Measurements from ENCODE around the gene PDE10A.

Gene PDE10A

DNA sequence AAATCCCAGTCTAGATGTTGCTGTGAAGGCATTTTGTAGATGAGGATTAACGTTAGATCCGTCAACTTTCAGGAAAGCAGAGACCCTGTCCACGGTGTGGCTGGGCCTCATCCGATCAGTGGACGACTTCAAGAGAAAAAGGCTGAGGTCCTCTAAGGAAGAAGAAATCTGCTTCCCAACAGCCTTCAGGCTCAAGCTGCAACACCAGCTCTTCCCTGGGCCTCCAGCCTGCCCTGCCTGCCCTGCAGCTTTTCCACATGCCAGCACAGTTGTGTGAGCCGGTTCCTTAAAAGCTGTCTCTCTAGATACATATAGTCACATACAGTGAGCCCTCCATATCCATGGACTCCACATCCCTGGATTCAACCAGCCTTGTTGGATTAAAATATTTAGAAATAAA lies 14.1 kb upstream of the PDE10A start:
- no peaks in the 10 kb centered on the region for H3K36me3 ChIP-seq (ENCODE audit: insufficient read depth, low read length)
- no peaks in the 10 kb centered on the region for H3K9me3 ChIP-seq (ENCODE audit: low read length)
- no peak overlapping the region for H3K27ac ChIP-seq (ENCODE audit: low read depth, low read length)
- no peaks in the 10 kb centered on the region for H3K27me3 ChIP-seq (ENCODE audit: control insufficient read depth in 1 of 2, insufficient read depth in 2 of 2, low read length in 2 of 2)
- H3K4me3 ChIP-seq (ENCODE audit: low read depth in 1 of 2, low read length in 2 of 2) = no peak overlapping the region
- H3K9ac ChIP-seq (ENCODE audit: low read length) = no peak overlapping the region
- no peaks in the 10 kb centered on the region for H3K4me1 ChIP-seq (ENCODE audit: insufficient read depth, low read length)

DNA sequence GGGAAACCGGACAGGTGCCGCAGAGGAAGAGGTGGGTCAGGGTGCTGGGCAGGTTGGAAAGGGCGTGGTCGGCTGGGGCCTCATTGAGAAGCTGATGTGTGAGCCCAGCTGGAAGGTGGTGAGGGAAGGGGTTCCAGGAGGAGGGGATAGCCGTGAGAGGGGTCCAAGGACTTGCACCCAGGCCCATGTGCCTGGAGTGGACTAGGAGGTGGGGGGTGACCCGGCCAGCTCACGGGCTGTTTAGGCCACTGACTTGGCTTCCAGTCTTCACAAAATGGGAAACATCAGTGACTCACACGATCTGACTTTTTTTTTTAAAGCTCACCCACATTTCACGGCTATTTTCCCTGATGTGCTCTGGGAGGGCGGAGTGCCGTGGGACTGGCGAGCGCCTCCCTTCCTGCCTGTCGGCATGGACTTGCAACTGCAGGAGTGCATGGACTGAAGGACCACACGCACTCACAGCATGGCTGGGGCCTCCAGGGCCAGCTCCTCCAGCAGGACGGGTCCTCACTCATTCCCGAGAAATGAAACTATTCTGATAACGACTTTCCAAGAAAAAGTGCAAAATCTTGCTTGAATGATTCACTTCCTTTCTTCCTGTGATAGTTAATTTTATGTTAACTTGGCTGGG lies 13.5 kb upstream of the PDE10A start:
- no peaks in the 10 kb centered on the region for H3K27me3 ChIP-seq (ENCODE audit: control insufficient read depth in 1 of 2, insufficient read depth in 2 of 2, low read length in 2 of 2)
- no peak overlapping the region for H3K9ac ChIP-seq (ENCODE audit: low read length)
- H3K36me3 ChIP-seq (ENCODE audit: insufficient read depth, low read length) = no peaks in the 10 kb centered on the region
- no peaks in the 10 kb centered on the region for H3K9me3 ChIP-seq (ENCODE audit: low read length)
- no peak overlapping the region for H3K4me3 ChIP-seq (ENCODE audit: low read depth in 1 of 2, low read length in 2 of 2)
- H3K27ac ChIP-seq (ENCODE audit: low read depth, low read length) = no peak overlapping the region
- H3K4me1 ChIP-seq (ENCODE audit: insufficient read depth, low read length) = no peaks in the 10 kb centered on the region

DNA sequence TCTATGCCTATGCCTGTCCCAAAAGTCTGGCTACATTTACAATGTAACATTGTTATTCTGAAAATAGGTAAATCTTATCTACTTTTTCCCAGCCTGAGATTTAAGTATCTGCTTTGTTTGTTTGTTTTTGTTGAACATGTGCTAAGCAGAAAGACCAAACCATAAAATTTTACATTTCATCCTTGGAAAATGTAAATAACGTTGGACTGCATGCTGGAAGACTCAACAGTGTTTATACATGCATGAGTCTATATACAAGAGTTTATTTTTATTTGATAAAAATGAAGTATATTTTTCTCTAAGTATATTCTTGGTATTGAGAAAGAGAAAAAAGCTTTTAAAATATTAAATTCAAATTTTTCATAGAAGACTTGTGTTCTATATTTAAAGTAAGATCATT lies 12.1 kb upstream of the PDE10A start:
- Histone ChIP-seq H3K27me3 (ENCODE audit: control insufficient read depth in 1 of 2, insufficient read depth in 2 of 2, low read length in 2 of 2) (no peaks in the 10 kb centered on the region), H3K9me3 (ENCODE audit: low read length) (no peaks in the 10 kb centered on the region), H3K27ac (ENCODE audit: low read depth, low read length) (no peak overlapping the region), H3K4me1 (ENCODE audit: insufficient read depth, low read length) (no peaks in the 10 kb centered on the region), H3K9ac (ENCODE audit: low read length) (no peak overlapping the region), H3K36me3 (ENCODE audit: insufficient read depth, low read length) (no peaks in the 10 kb centered on the region), H3K4me3 (ENCODE audit: low read depth in 1 of 2, low read length in 2 of 2) (no peak overlapping the region)

DNA sequence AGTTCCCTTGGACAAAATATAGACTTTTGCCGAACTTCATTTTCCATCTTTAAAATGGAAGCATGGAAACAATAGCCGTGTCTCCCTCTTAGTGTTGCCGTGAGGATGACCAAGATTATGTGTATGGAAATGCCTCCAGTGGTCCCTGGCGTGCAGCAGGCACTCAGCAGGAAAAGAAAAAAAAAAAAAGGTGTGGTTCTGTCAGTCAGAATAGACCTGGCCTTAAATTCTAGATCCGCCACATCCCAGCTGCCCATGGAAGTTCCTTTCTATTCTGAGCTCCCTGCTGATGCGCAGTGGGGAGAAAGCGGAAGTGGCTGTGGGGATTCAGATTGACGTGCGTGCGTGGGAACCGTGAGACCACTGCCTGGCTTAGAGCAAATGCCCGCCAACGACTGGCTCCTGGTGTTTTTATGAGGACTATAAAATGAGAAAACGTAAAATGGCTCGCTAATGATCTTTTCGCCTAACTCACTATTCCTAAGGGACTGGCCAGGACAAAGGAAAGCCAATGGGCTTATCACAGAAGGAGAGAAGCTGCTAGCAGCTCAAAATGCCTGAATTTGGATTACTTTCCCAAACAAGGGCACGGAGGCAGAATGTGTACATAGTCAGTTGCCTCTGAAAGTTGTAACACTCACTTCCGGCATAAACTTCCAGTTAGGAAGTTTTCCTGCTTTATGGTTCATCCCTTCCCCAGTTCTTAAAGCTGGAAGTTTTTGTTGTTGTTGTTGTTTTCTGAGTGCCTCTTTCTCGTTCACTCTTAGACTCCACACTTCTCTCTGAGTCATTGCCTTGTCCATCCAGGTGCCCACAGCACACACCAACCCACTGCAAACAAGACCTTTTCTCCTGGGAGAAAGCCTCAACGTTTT lies 11.4 kb upstream of the PDE10A start:
- no peak overlapping the region for H3K27ac ChIP-seq (ENCODE audit: low read depth, low read length)
- H3K27me3 ChIP-seq (ENCODE audit: control insufficient read depth in 1 of 2, insufficient read depth in 2 of 2, low read length in 2 of 2) = no peaks in the 10 kb centered on the region
- no peak overlapping the region for H3K9ac ChIP-seq (ENCODE audit: low read length)
- H3K36me3 ChIP-seq (ENCODE audit: insufficient read depth, low read length) = no peaks in the 10 kb centered on the region
- no peak overlapping the region for H3K4me3 ChIP-seq (ENCODE audit: low read depth in 1 of 2, low read length in 2 of 2)
- no peaks in the 10 kb centered on the region for H3K4me1 ChIP-seq (ENCODE audit: insufficient read depth, low read length)
- H3K9me3 ChIP-seq (ENCODE audit: low read length) = no peaks in the 10 kb centered on the region

DNA sequence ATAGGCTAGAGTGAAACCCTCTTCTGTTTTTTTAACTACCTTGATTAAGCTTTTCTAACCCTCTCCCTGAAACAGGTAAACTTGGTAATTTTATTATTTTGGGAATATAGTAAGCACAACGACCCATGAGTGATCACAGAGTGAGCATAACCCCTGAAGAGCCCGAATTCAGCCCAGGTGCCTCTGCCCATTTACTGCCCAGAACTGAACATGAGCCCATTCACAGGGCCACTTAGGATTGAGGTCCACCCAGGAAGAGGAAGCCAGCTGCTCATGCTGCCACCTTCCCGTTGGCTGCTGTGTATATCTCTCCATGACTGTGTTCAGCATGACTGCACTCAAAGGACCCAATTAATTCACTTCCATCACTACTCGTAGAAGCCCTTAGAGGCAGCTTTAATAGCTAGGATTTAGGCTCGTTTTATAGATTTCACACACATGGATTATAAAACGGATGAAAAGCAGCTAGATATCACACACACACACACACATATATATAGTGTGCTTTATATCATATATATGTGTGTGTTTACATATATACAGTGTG lies 8.3 kb upstream of the PDE10A start:
- H3K4me1 ChIP-seq (ENCODE audit: insufficient read depth, low read length) = no peaks in the 10 kb centered on the region
- H3K9me3 ChIP-seq (ENCODE audit: low read length) = no peaks in the 10 kb centered on the region
- no peaks in the 10 kb centered on the region for H3K36me3 ChIP-seq (ENCODE audit: insufficient read depth, low read length)
- H3K27me3 ChIP-seq (ENCODE audit: control insufficient read depth in 1 of 2, insufficient read depth in 2 of 2, low read length in 2 of 2) = peaks cover 10 to 15% of the 10 kb centered on the region in 2 donors
- no peak overlapping the region for H3K9ac ChIP-seq (ENCODE audit: low read length)
- H3K4me3 ChIP-seq (ENCODE audit: low read depth in 1 of 2, low read length in 2 of 2) = no peak overlapping the region
- H3K27ac ChIP-seq (ENCODE audit: low read depth, low read length) = no peak overlapping the region

DNA sequence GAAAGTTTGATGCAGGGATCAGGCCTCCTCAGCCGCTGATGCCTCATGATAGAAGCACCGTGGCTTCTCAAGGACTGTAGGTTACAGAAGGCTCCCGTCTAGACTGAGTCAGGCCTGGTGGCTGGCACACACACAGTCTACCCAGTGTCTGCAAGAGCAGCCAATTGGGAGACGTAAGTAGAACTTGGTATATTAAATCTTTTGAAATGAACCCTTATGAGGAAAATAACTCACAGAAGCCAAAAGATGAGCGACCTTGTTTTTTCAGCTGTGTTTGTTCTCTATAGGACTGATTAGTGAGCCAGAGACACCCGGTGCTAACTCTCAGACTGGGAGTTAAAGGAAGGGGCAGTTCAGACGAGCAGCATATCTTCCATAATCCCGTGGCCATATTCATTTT lies 5.9 kb upstream of the PDE10A start:
- Histone ChIP-seq H3K4me3 (ENCODE audit: low read depth in 1 of 2, low read length in 2 of 2) (no peak overlapping the region), H3K27me3 (ENCODE audit: control insufficient read depth in 1 of 2, insufficient read depth in 2 of 2, low read length in 2 of 2) (peaks cover 33 to 38% of the 10 kb centered on the region in 2 donors), H3K9me3 (ENCODE audit: low read length) (no peaks in the 10 kb centered on the region), H3K27ac (ENCODE audit: low read depth, low read length) (no peak overlapping the region), H3K36me3 (ENCODE audit: insufficient read depth, low read length) (no peaks in the 10 kb centered on the region), H3K9ac (ENCODE audit: low read length) (no peak overlapping the region), H3K4me1 (ENCODE audit: insufficient read depth, low read length) (peaks cover 14% of the 10 kb centered on the region)

DNA sequence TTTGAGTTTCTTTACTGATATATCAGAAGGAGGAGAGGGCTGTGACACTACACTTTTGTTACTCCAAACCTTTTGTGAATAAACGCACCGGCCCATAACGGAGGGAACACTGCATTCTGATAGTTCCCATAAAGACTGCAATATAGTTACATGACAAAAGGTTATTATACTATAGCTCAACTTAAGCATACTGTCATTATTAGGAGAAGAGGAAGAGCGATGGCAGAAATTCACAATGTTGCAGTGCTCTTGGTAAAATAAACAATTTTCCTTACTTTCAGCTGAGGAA lies 2.3 kb upstream of the PDE10A start:
- Histone ChIP-seq H3K9ac (ENCODE audit: low read length) (no peak overlapping the region), H3K36me3 (ENCODE audit: insufficient read depth, low read length) (no peaks in the 10 kb centered on the region), H3K4me1 (ENCODE audit: insufficient read depth, low read length) (peaks cover 20% of the 10 kb centered on the region), H3K27ac (ENCODE audit: low read depth, low read length) (no peak overlapping the region), H3K4me3 (ENCODE audit: low read depth in 1 of 2, low read length in 2 of 2) (no peak overlapping the region), H3K27me3 (ENCODE audit: control insufficient read depth in 1 of 2, insufficient read depth in 2 of 2, low read length in 2 of 2) (peaks cover 48 to 60% of the 10 kb centered on the region in 2 donors), H3K9me3 (ENCODE audit: low read length) (no peaks in the 10 kb centered on the region)

DNA sequence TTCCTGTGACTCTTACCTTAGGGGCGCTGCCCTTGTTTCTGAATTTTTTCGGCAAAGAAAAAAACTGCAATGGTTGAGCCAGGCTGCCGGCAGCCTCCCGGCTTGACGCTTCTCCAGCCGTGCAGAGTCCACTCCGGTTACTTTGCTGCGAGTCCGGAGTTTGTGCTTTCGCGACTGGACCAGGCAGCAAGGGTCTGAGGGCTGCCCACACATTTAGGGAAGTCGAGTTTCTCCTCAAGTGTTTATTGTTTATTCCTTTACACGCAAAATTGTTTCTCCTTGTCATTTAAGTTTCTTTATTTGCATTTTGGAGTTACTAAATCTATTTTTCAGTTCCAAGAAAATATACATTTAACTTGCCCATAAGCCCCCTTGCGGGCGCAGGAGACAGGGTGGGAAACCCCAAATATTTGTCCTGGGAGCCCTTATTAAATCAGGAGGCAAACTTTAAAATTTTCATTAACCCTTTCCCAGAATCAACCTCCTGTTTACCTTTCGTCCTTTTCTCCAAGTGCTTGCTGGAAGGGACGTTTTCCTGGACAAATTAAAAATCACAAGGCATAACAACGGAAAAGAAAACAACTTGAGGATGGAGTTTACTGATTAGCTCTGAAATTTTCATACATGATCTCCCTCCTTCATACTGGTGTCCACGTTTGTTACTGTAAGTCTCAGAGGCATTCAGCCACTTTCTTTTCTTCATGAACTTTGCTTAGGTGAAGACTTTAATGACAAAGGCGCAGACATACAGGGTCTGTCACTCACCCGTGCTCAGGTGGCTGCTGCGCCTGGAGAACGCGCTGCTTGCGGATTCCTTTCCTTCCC lies 1.7 kb upstream of the PDE10A start:
- no peaks in the 10 kb centered on the region for H3K9me3 ChIP-seq (ENCODE audit: low read length)
- H3K27me3 ChIP-seq (ENCODE audit: control insufficient read depth in 1 of 2, insufficient read depth in 2 of 2, low read length in 2 of 2) = peaks cover 48 to 66% of the 10 kb centered on the region in 2 donors
- H3K4me3 ChIP-seq (ENCODE audit: low read depth in 1 of 2, low read length in 2 of 2) = peak overlapping the region in 1 of 2 donors; percentile 59
- no peak overlapping the region for H3K27ac ChIP-seq (ENCODE audit: low read depth, low read length)
- no peaks in the 10 kb centered on the region for H3K36me3 ChIP-seq (ENCODE audit: insufficient read depth, low read length)
- H3K9ac ChIP-seq (ENCODE audit: low read length) = no peak overlapping the region
- H3K4me1 ChIP-seq (ENCODE audit: insufficient read depth, low read length) = peaks cover 20% of the 10 kb centered on the region

DNA sequence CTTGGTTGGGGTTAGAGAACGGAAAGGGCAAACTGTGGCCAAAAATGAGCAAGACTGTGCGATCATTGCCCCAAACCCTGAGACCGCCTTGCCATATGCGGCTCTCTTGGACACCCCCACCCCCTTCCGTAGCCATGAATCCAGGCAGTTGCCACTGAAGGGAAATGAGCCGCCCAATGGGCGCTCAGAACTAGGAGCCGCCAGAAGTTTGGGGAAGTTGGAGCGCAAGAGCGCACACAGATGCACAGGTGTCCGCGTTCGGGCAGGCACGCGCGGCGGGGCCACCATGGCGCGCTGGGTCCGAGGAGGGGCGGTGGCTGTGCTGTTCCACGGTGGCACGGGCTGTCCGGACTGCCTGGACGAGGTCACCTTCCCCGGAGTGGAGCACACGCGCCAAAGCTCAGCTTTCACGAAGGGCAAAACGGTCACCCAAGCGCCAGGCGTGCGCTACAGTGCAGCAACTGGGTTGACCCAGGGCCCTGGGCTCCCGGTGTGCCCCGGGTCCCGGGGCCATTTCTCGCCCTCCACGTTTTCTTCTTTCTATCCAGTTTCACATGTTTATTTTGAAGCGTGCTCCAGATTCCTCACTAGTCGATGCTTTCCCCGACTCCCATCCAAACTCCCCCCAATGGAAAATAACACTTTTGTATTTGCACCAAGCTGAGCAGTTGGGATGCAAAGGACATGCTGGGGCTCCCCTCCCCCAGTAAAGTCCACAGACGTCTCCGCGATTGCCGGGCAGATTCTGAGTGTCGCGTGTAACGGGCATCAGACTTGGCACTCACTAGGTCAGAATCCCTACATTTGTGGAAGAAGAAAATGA lies 906 bp upstream of the PDE10A start:
- no peaks in the 10 kb centered on the region for H3K36me3 ChIP-seq (ENCODE audit: insufficient read depth, low read length)
- H3K27ac ChIP-seq (ENCODE audit: low read depth, low read length) = no peak overlapping the region
- H3K9ac ChIP-seq (ENCODE audit: low read length) = no peak overlapping the region
- H3K27me3 ChIP-seq (ENCODE audit: control insufficient read depth in 1 of 2, insufficient read depth in 2 of 2, low read length in 2 of 2) = peaks cover 48 to 70% of the 10 kb centered on the region in 2 donors
- peak overlapping the region; percentile 12 to 59 for H3K4me3 ChIP-seq (ENCODE audit: low read depth in 1 of 2, low read length in 2 of 2)
- H3K9me3 ChIP-seq (ENCODE audit: low read length) = no peaks in the 10 kb centered on the region
- peaks cover 20% of the 10 kb centered on the region for H3K4me1 ChIP-seq (ENCODE audit: insufficient read depth, low read length)

DNA sequence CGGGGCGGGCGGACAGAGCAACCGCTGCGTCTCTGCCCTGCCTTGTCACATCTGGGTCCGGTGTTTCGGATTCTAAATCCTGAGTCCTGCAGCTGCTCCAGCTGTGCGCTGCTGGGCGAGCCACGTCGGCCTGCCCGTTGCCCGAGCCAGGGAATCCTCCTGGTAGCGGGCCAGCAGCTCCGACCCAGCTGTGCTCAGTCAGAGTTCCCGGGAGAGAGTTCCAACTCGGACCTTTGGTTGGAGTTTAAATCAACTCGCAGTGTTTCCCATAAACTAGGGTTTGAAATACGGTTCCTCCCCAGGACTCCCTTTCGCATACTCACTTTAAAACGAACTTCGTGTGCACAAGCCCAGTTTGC lies 315 bp upstream of the PDE10A start:
- peaks cover 20% of the 10 kb centered on the region for H3K4me1 ChIP-seq (ENCODE audit: insufficient read depth, low read length)
- no peak overlapping the region for H3K9ac ChIP-seq (ENCODE audit: low read length)
- no peaks in the 10 kb centered on the region for H3K9me3 ChIP-seq (ENCODE audit: low read length)
- peaks cover 48 to 70% of the 10 kb centered on the region in 2 donors for H3K27me3 ChIP-seq (ENCODE audit: control insufficient read depth in 1 of 2, insufficient read depth in 2 of 2, low read length in 2 of 2)
- peak overlapping the region; percentile 12 to 59 for H3K4me3 ChIP-seq (ENCODE audit: low read depth in 1 of 2, low read length in 2 of 2)
- no peaks in the 10 kb centered on the region for H3K36me3 ChIP-seq (ENCODE audit: insufficient read depth, low read length)
- no peak overlapping the region for H3K27ac ChIP-seq (ENCODE audit: low read depth, low read length)

Data from muscle layer of colon (tissue), 2 donors.